Skeletal muscle tissue (tissue), 4 donors: ENCODE data around the gene PPP2R1B. TPM values are rescaled to one million over a fixed set of nuclear protein-coding genes. Genes with fewer than 3 reads are reported as not detected.

Experiments
- H3K27ac ChIP-seq: one replicate; pipeline ENCODE4 v1.7.0; 2013; ENCODE audit warnings: mild to moderate bottlenecking, low read depth, low read length, inconsistent platforms
- H3K27me3 ChIP-seq, 3 donors: one replicate each; pipeline ENCODE4 v1.7.0; 2013; ENCODE audit warnings: low read length in 3 of 3; ENCODE audit not compliant: control insufficient read depth in 3 of 3, insufficient read depth in 3 of 3
- H3K36me3 ChIP-seq, 3 donors: one replicate each; pipeline ENCODE4 v1.7.0; 2013; ENCODE audit warnings: low read length in 3 of 3; ENCODE audit not compliant: control insufficient read depth in 3 of 3, insufficient read depth in 3 of 3
- H3K4me1 ChIP-seq, 3 donors: one replicate each; pipeline ENCODE4 v1.7.0; 2013; ENCODE audit warnings: low read length in 3 of 3, mild to moderate bottlenecking in 3 of 3; ENCODE audit not compliant: control insufficient read depth in 3 of 3, insufficient read depth in 3 of 3
- H3K4me3 ChIP-seq, 3 donors: one replicate each; pipeline ENCODE4 v1.7.0; 2013; ENCODE audit warnings: low read length in 3 of 3
- H3K9ac ChIP-seq, 3 donors: one replicate each; pipeline ENCODE4 v1.7.0; 2013; ENCODE audit warnings: low read length in 3 of 3, mild to moderate bottlenecking in 3 of 3, moderate library complexity in 2 of 3, low read depth in 1 of 3
- H3K9me3 ChIP-seq, 3 donors: one replicate each; pipeline ENCODE4 v1.7.0; 2013; ENCODE audit warnings: low read length in 3 of 3; ENCODE audit not compliant: control insufficient read depth in 3 of 3
- total RNA-seq: library from RNA; depleted of rRNA; stranded (reverse); fragments of >200 nt; gene quantifications from one replicate; pipeline ENCODE4 v1.2.3, GENCODE V29; 2014
- donor health status: Osteomylitis.

PPP2R1B gene
- total RNA-seq, 1 donor from 2014 or later = 25.1 TPM

- peaks cover 3 to 19% (median 5%) of the 10 kb centered on the region in 3 donors for H3K36me3 ChIP-seq
- H3K27ac ChIP-seq = no peak overlapping the region
- no peaks in the 10 kb centered on the region for H3K9me3 ChIP-seq
- H3K4me3 ChIP-seq = no peak overlapping the region
- H3K27me3 ChIP-seq = no peaks in the 10 kb centered on the region
- H3K4me1 ChIP-seq = peaks cover 0 to 10% (median 0%) of the 10 kb centered on the region in 3 donors
- no peak overlapping the region for H3K9ac ChIP-seq
Observed at GRCh38 chr11:111801135-111801534, 34.9 kb upstream of the PPP2R1B start.

GRCh38 chr11:111798279-111798678, 32.1 kb upstream of the PPP2R1B start:
- peaks cover 5 to 20% (median 10%) of the 10 kb centered on the region in 3 donors for H3K4me1 ChIP-seq
- H3K27ac ChIP-seq = no peak overlapping the region
- no peaks in the 10 kb centered on the region for H3K9me3 ChIP-seq
- H3K27me3 ChIP-seq = no peaks in the 10 kb centered on the region
- H3K36me3 ChIP-seq = peaks cover 0 to 7% (median 0%) of the 10 kb centered on the region in 3 donors
- H3K9ac ChIP-seq = no peak overlapping the region
- no peak overlapping the region for H3K4me3 ChIP-seq

- Histone ChIP-seq H3K27me3 (no peaks in the 10 kb centered on the region), H3K9ac (no peak overlapping the region), H3K9me3 (no peaks in the 10 kb centered on the region), H3K4me3 (no peak overlapping the region), H3K27ac (no peak overlapping the region), H3K4me1 (peaks cover 5 to 20% (median 10%) of the 10 kb centered on the region in 3 donors), H3K36me3 (peaks cover 0 to 7% (median 0%) of the 10 kb centered on the region in 3 donors)
Observed at GRCh38 chr11:111797145-111797581, 31.0 kb upstream of the PPP2R1B start.

GRCh38 chr11:111796696-111797095, 30.5 kb upstream of the PPP2R1B start:
- no peak overlapping the region for H3K27ac ChIP-seq
- H3K4me3 ChIP-seq = no peak overlapping the region
- peaks cover 0 to 7% (median 0%) of the 10 kb centered on the region in 3 donors for H3K36me3 ChIP-seq
- H3K4me1 ChIP-seq = peaks cover 5 to 16% (median 10%) of the 10 kb centered on the region in 3 donors
- H3K27me3 ChIP-seq = no peaks in the 10 kb centered on the region
- H3K9me3 ChIP-seq = no peaks in the 10 kb centered on the region
- no peak overlapping the region for H3K9ac ChIP-seq

GRCh38 chr11:111795334-111795985, 29.3 kb upstream of the PPP2R1B start:
- Histone ChIP-seq H3K9ac (no peak overlapping the region), H3K27me3 (no peaks in the 10 kb centered on the region), H3K27ac (no peak overlapping the region), H3K4me3 (no peak overlapping the region), H3K4me1 (peaks cover 5 to 10% (median 10%) of the 10 kb centered on the region in 3 donors), H3K36me3 (peaks cover 0 to 7% (median 0%) of the 10 kb centered on the region in 3 donors), H3K9me3 (no peaks in the 10 kb centered on the region)

- Histone ChIP-seq H3K4me3 (peak overlapping the region in 1 of 3 donors; percentile 8), H3K9ac (peak overlapping the region in 2 of 3 donors; percentile 42 to 63), H3K36me3 (peaks cover 0 to 7% (median 0%) of the 10 kb centered on the region in 3 donors), H3K27ac (peak overlapping the region; percentile 52), H3K9me3 (no peaks in the 10 kb centered on the region), H3K4me1 (peaks cover 5 to 10% (median 10%) of the 10 kb centered on the region in 3 donors), H3K27me3 (no peaks in the 10 kb centered on the region)
Observed at GRCh38 chr11:111793863-111794262, 27.7 kb upstream of the PPP2R1B start.

GRCh38 chr11:111792955-111793500, 26.8 kb upstream of the PPP2R1B start:
- H3K36me3 ChIP-seq = peaks cover 0 to 7% (median 0%) of the 10 kb centered on the region in 3 donors
- no peak overlapping the region for H3K4me3 ChIP-seq
- no peak overlapping the region for H3K27ac ChIP-seq
- no peaks in the 10 kb centered on the region for H3K27me3 ChIP-seq
- peaks cover 5 to 18% (median 16%) of the 10 kb centered on the region in 3 donors for H3K4me1 ChIP-seq
- no peaks in the 10 kb centered on the region for H3K9me3 ChIP-seq
- no peak overlapping the region for H3K9ac ChIP-seq

- no peak overlapping the region for H3K27ac ChIP-seq
- H3K9ac ChIP-seq = no peak overlapping the region
Observed at GRCh38 chr11:111792314-111792713, 26.1 kb upstream of the PPP2R1B start.

GRCh38 chr11:111788464-111788863, 22.3 kb upstream of the PPP2R1B start:
- Histone ChIP-seq H3K4me1 (peaks cover 15 to 28% (median 20%) of the 10 kb centered on the region in 3 donors), H3K9me3 (no peaks in the 10 kb centered on the region)

More at GRCh38 chr11:111792314-111792713, 26.1 kb upstream of the PPP2R1B start:
- no peak overlapping the region for H3K4me3 ChIP-seq
- H3K4me1 ChIP-seq = peaks cover 8 to 20% (median 18%) of the 10 kb centered on the region in 3 donors
- H3K9me3 ChIP-seq = no peaks in the 10 kb centered on the region
- no peaks in the 10 kb centered on the region for H3K27me3 ChIP-seq
- peaks cover 0 to 1% (median 0%) of the 10 kb centered on the region in 3 donors for H3K36me3 ChIP-seq

GRCh38 chr11:111788051-111788450, 21.9 kb upstream of the PPP2R1B start:
- Histone ChIP-seq H3K27ac (peak overlapping the region; percentile 92), H3K9ac (peak overlapping the region; percentile 33 to 72 (median 44)), H3K36me3 (peaks cover 0 to 12% (median 0%) of the 10 kb centered on the region in 3 donors), H3K4me1 (peaks cover 15 to 28% (median 20%) of the 10 kb centered on the region in 3 donors), H3K27me3 (no peaks in the 10 kb centered on the region), H3K4me3 (peak overlapping the region in 1 of 3 donors; percentile 22), H3K9me3 (no peaks in the 10 kb centered on the region)

More at GRCh38 chr11:111788464-111788863, 22.3 kb upstream of the PPP2R1B start:
- Histone ChIP-seq H3K4me3 (peak overlapping the region in 1 of 3 donors; percentile 22), H3K27me3 (no peaks in the 10 kb centered on the region), H3K27ac (peak overlapping the region; percentile 92), H3K36me3 (peaks cover 0 to 10% (median 0%) of the 10 kb centered on the region in 3 donors), H3K9ac (peak overlapping the region; percentile 33 to 72 (median 44))
